Measurements from ENCODE around the gene PLXNC1. TPM values are rescaled to one million over a fixed set of nuclear protein-coding genes. Genes with fewer than 3 reads are reported as not detected.

PLXNC1 gene
- polyA plus RNA-seq, 1 donor (not counting 4 experiments of a cell fraction or from before 2014, with no cell fraction given): 0.17 TPM

GRCh38 chr12:94109160-94109559, 39.2 kb upstream of the PLXNC1 start:
- TF ChIP-seq EZH2 (IDR thresholded peaks at IDR 0.05; ENCODE audit: low read length): no peak
- TF ChIP-seq CTCF (optimal IDR thresholded peaks at IDR 0.05 in 1 of 3, IDR thresholded peaks at IDR 0.05 in 1 of 3, conservative IDR thresholded peaks at IDR 0.05 in 1 of 3; ENCODE audit: extremely low read depth in 1 of 3, insufficient read depth in 2 of 3, low read length in 3 of 3): no peak
- H3K9me1 ChIP-seq (ENCODE audit: control insufficient read depth, extremely low read depth, insufficient read depth, low read length): no peaks in the 10 kb centered on the region
- no peak overlapping the region for H3K27ac ChIP-seq (ENCODE audit: control insufficient read depth, insufficient read depth, low read length)
- no peak for FAIRE-seq
- dilution Hi-C loops (cut with MboI; ENCODE audit: extremely low pct_ligation_motif_present, low sequenced_read_pairs): no loop called here
- H3K4me3 ChIP-seq (ENCODE audit: control insufficient read depth in 2 of 3, extremely low read depth in 1 of 3, insufficient read depth in 2 of 3, low read depth in 1 of 3, low read length in 3 of 3): no peak overlapping the region
- H3K4me1 ChIP-seq (ENCODE audit: control insufficient read depth, extremely low read depth, insufficient read depth, low read length): peaks cover 2% of the 10 kb centered on the region
- no peak overlapping the region for H3K9ac ChIP-seq (ENCODE audit: control insufficient read depth, extremely low read depth, insufficient read depth, low read length)
- H4K20me1 ChIP-seq (ENCODE audit: control insufficient read depth, extremely low read depth, insufficient read depth, low read length): no peaks in the 10 kb centered on the region
- H3K36me3 ChIP-seq (ENCODE audit: control insufficient read depth in 2 of 2, extremely low read depth in 1 of 2, insufficient read depth in 2 of 2, low read length in 2 of 2): no peaks in the 10 kb centered on the region
- no peaks in the 10 kb centered on the region for H3K9me3 ChIP-seq (ENCODE audit: control insufficient read depth, low read depth, low read length)
- H3K4me2 ChIP-seq (ENCODE audit: control insufficient read depth, extremely low read depth, insufficient read depth, low read depth, low read length): no peak overlapping the region
- H2AFZ ChIP-seq (ENCODE audit: control insufficient read depth, low read length): no peak overlapping the region
- no peaks in the 10 kb centered on the region for H3K27me3 ChIP-seq (ENCODE audit: control insufficient read depth, extremely low read depth, insufficient read depth, low read length)
- no peaks in the 10 kb centered on the region for H3K79me2 ChIP-seq (ENCODE audit: control insufficient read depth, insufficient read depth, low read length)
- DNase-seq (ENCODE audit: low read depth, low spot score): no peak

- Histone ChIP-seq H3K4me3 (ENCODE audit: control insufficient read depth in 2 of 3, extremely low read depth in 1 of 3, insufficient read depth in 2 of 3, low read depth in 1 of 3, low read length in 3 of 3) (no peak overlapping the region), H2AFZ (ENCODE audit: control insufficient read depth, low read length) (no peak overlapping the region), H3K79me2 (ENCODE audit: control insufficient read depth, insufficient read depth, low read length) (no peaks in the 10 kb centered on the region), H3K9me1 (ENCODE audit: control insufficient read depth, extremely low read depth, insufficient read depth, low read length) (no peaks in the 10 kb centered on the region), H3K9me3 (ENCODE audit: control insufficient read depth, low read depth, low read length) (no peaks in the 10 kb centered on the region), H3K4me1 (ENCODE audit: control insufficient read depth, extremely low read depth, insufficient read depth, low read length) (no peaks in the 10 kb centered on the region), H3K9ac (ENCODE audit: control insufficient read depth, extremely low read depth, insufficient read depth, low read length) (no peak overlapping the region), H4K20me1 (ENCODE audit: control insufficient read depth, extremely low read depth, insufficient read depth, low read length) (no peaks in the 10 kb centered on the region), H3K4me2 (ENCODE audit: control insufficient read depth, extremely low read depth, insufficient read depth, low read depth, low read length) (no peak overlapping the region), H3K27ac (ENCODE audit: control insufficient read depth, insufficient read depth, low read length) (no peak overlapping the region), H3K27me3 (ENCODE audit: control insufficient read depth, extremely low read depth, insufficient read depth, low read length) (no peaks in the 10 kb centered on the region), H3K36me3 (ENCODE audit: control insufficient read depth in 2 of 2, extremely low read depth in 1 of 2, insufficient read depth in 2 of 2, low read length in 2 of 2) (no peaks in the 10 kb centered on the region)
- dilution Hi-C loops (cut with MboI; ENCODE audit: extremely low pct_ligation_motif_present, low sequenced_read_pairs): no loop called here
- FAIRE-seq (no peak), DNase-seq (ENCODE audit: low read depth, low spot score) (no peak)
- TF ChIP-seq EZH2 (IDR thresholded peaks at IDR 0.05; ENCODE audit: low read length) (no peak), CTCF (optimal IDR thresholded peaks at IDR 0.05 in 1 of 3, IDR thresholded peaks at IDR 0.05 in 1 of 3, conservative IDR thresholded peaks at IDR 0.05 in 1 of 3; ENCODE audit: extremely low read depth in 1 of 3, insufficient read depth in 2 of 3, low read length in 3 of 3) (no peak)
These were observed 38.1 kb upstream of the PLXNC1 start for GRCh38 chr12:94110258-94110657.
